Fibroblast of mammary gland (primary cell): ENCODE data around the gene MOB3C.

Experiments used
- DNase-seq: peaks from one replicate; pipeline ENCODE4 v3.0.0-alpha.2; 2010; ENCODE audit warnings: low read depth
- H3K4me3 ChIP-seq: 2 replicates; pipeline ENCODE4 v1.5.1; 2011; ENCODE audit warnings: low read depth, mild to moderate bottlenecking, low read length, moderate library complexity; ENCODE audit not compliant: control insufficient read depth
- CTCF ChIP-seq: conservative IDR thresholded peaks from 2 replicates; pipeline ENCODE4 v1.5.1; 2011; ENCODE audit warnings: low read depth, low read length, inconsistent platforms; ENCODE audit not compliant: control insufficient read depth, insufficient read depth

The MOB3C gene

GRCh38 chr1:46576596-46576995 is 40.0 kb downstream of the MOB3C start:
- DNase-seq, result no peak
- H3K4me3 ChIP-seq, result no peak overlapping the region
- no peak for TF ChIP-seq CTCF

- no peak overlapping the region for H3K4me3 ChIP-seq
- no peak for DNase-seq
- no peak for TF ChIP-seq CTCF
These were observed 40.8 kb downstream of the MOB3C start for GRCh38 chr1:46575778-46576177.

GRCh38 chr1:46575300-46575699 is 41.3 kb downstream of the MOB3C start:
- TF ChIP-seq CTCF, result no peak
- no peak overlapping the region for H3K4me3 ChIP-seq
- no peak for DNase-seq

GRCh38 chr1:46571691-46572225 is 44.9 kb downstream of the MOB3C start:
- no peak for DNase-seq
- TF ChIP-seq CTCF, result no peak
- H3K4me3 ChIP-seq, result no peak overlapping the region

- DNase-seq, result peak; percentile 43
- no peak overlapping the region for H3K4me3 ChIP-seq
- no peak for TF ChIP-seq CTCF
These were observed 46.5 kb downstream of the MOB3C start for GRCh38 chr1:46569884-46570725.

GRCh38 chr1:46569116-46569515 is 47.5 kb downstream of the MOB3C start:
- no peak for DNase-seq
- no peak overlapping the region for H3K4me3 ChIP-seq
- no peak for TF ChIP-seq CTCF
